Endothelial cell of umbilical vein (primary cell): ENCODE measurements around the gene HES7. TPM values are rescaled to one million over a fixed set of nuclear protein-coding genes. Genes with fewer than 3 reads are reported as not detected.

ENCODE experiments used
- BruUV-seq: library from RNA; stranded (reverse); fragments of 400-500 nt; replicated peaks from 2 replicates; lab custom pipeline; 2021; lab: Mats Ljungman, UMichigan
- CTCF ChIA-PET: fragments of 300-600, 350-600 bp; sonication (Branson Sonifier 250); formaldehyde crosslinking; loops from one replicate; lab custom pipeline; 2021; ENCODE audit warnings: antibody characterized with exemption, inconsistent platforms; lab: Charles Lee
- POLR2A ChIA-PET: fragments of 300-600, 350-600 bp; sonication (Branson Sonifier 250); formaldehyde crosslinking; loops from one replicate; lab custom pipeline; 2021; ENCODE audit warnings: antibody characterized with exemption, inconsistent platforms; lab: Charles Lee
- DNase-seq: peaks from one replicate; pipeline ENCODE4 v3.0.0-alpha.2; 2011; ENCODE audit warnings: low read depth, low spot score
- FAIRE-seq: peaks from 2 replicates; lab custom pipeline; 2011; peaks lifted over from hg19 to GRCh38; lab: Jason Lieb, UNC
- H2AFZ ChIP-seq: 2 replicates; pipeline ENCODE4 v1.6.0; 2012; ENCODE audit warnings: low read depth, low read length, control low read depth, inconsistent platforms
- H3K27ac ChIP-seq: 2 replicates; pipeline ENCODE4 v1.5.1; 2011; ENCODE audit warnings: low read depth, mild to moderate bottlenecking, control low read depth, low read length, moderate library complexity; ENCODE audit not compliant: insufficient read depth
- H3K27me3 ChIP-seq, 2 experiments: 2 replicates each; pipeline versions ENCODE4 v1.6.0 to v1.6.1; 2011; ENCODE audit warnings: low read length in 2 of 2, mixed read lengths in 1 of 2; ENCODE audit not compliant: control insufficient read depth in 2 of 2, insufficient read depth in 2 of 2
- H3K36me3 ChIP-seq, 2 experiments: 2 replicates in 1 of 2; 3 replicates in 1 of 2; pipeline ENCODE4 v1.5.1; 2011; ENCODE audit warnings: low read length in 2 of 2, mild to moderate bottlenecking in 1 of 2, moderate library complexity in 1 of 2; ENCODE audit not compliant: control insufficient read depth in 2 of 2, insufficient read depth in 2 of 2; ENCODE audit errors: extremely low read depth in 1 of 2
- H3K4me1 ChIP-seq: 3 replicates; pipeline ENCODE4 v1.5.1; 2011; ENCODE audit warnings: mild to moderate bottlenecking, low read length; ENCODE audit not compliant: control insufficient read depth, insufficient read depth; ENCODE audit errors: extremely low read depth
- H3K4me2 ChIP-seq: 2 replicates; pipeline ENCODE4 v1.6.1; 2011; ENCODE audit warnings: low read length, control low read depth, mixed read lengths; ENCODE audit not compliant: insufficient read depth
- H3K4me3 ChIP-seq, 3 experiments: fragments of 200-600 bp in 1 of 3; sonication (generic), shearing (Covaris generic) in 1 of 3; replicated peaks in 1 of 3; 2 replicates each; pipeline ENCODE4 v1.5.1; 2011 to 2016; ENCODE audit warnings: control low read depth in 3 of 3, low read length in 3 of 3, mild to moderate bottlenecking in 2 of 3, inconsistent platforms in 1 of 3, low read depth in 1 of 3, moderate library complexity in 1 of 3; ENCODE audit not compliant: insufficient read depth in 1 of 3
- H3K79me2 ChIP-seq: 2 replicates; pipeline ENCODE4 v1.6.0; 2012; ENCODE audit warnings: low read length, inconsistent platforms; ENCODE audit not compliant: control insufficient read depth, insufficient read depth
- H3K9ac ChIP-seq: replicated peaks from 2 replicates; pipeline ENCODE3; 2011; ENCODE audit warnings: low read length, control low read depth; ENCODE audit not compliant: insufficient read depth; ENCODE audit errors: extremely low read depth
- H3K9me1 ChIP-seq: replicated peaks from 3 replicates; pipeline ENCODE4 v1.6.0; 2011; ENCODE audit warnings: mild to moderate bottlenecking, low read length; ENCODE audit not compliant: control insufficient read depth, insufficient read depth; ENCODE audit errors: extremely low read depth
- H3K9me3 ChIP-seq: replicated peaks from 2 replicates; pipeline ENCODE4 v1.5.1; 2012; ENCODE audit warnings: low read length, inconsistent platforms; ENCODE audit not compliant: control insufficient read depth, insufficient read depth
- H4K20me1 ChIP-seq: replicated peaks from 2 replicates; pipeline ENCODE3; 2011; ENCODE audit warnings: mild to moderate bottlenecking, low read length; ENCODE audit not compliant: control insufficient read depth, insufficient read depth; ENCODE audit errors: extremely low read depth
- EZH2 ChIP-seq: IDR thresholded peaks from 2 replicates; pipeline ENCODE4 v1.6.1; 2012; ENCODE audit warnings: borderline replicate concordance, low read depth, mild to moderate bottlenecking, moderate library complexity, low read length, inconsistent platforms; ENCODE audit not compliant: severe bottlenecking
- FOS ChIP-seq: IDR thresholded peaks from 2 replicates; pipeline ENCODE4 v1.6.1; 2011; ENCODE audit warnings: mild to moderate bottlenecking, low read length, moderate library complexity, borderline replicate concordance; ENCODE audit not compliant: insufficient read depth
- GATA2 ChIP-seq: IDR thresholded peaks from 2 replicates; pipeline ENCODE4 v1.7.0; 2011; ENCODE audit warnings: low read depth, mild to moderate bottlenecking, moderate library complexity, mixed read lengths, low read length; ENCODE audit not compliant: insufficient read length, insufficient read depth
- JUN ChIP-seq: IDR thresholded peaks from 2 replicates; pipeline ENCODE4 v1.6.1; 2011; ENCODE audit warnings: borderline replicate concordance, low read depth; ENCODE audit not compliant: insufficient read length, insufficient read depth
- MAX ChIP-seq: IDR thresholded peaks from 2 replicates; pipeline ENCODE4 v1.6.1; 2011; ENCODE audit not compliant: insufficient read depth, insufficient read length
- MYC ChIP-seq: IDR thresholded peaks from one replicate; pipeline ENCODE4 v1.6.1; 2011; ENCODE audit warnings: mild to moderate bottlenecking, low read depth, low read length
- POLR2A ChIP-seq: IDR thresholded peaks from 2 replicates; pipeline ENCODE4 v1.6.1; 2012; ENCODE audit warnings: low read depth, mild to moderate bottlenecking, control low read depth, low read length
- POLR2AphosphoS5 ChIP-seq: IDR thresholded peaks from 2 replicates; pipeline ENCODE4 v1.6.1; 2012; ENCODE audit warnings: low read depth, mild to moderate bottlenecking, control low read depth, low read length, moderate library complexity; ENCODE audit not compliant: insufficient read depth
- dilution Hi-C: fragments of 300-500 bp; cut with MboI; formaldehyde crosslinking; loops from one replicate; pipeline ENCODE4 v1.15.0; 2019; ENCODE audit warnings: low sequenced_read_pairs; ENCODE audit not compliant: extremely low pct_ligation_motif_present
- intact Hi-C: fragments of 100-400 bp; cut with micrococcal nuclease; formaldehyde crosslinking; loops from one replicate; pipeline ENCODE4 v1.10.0; 2022
- polyA plus RNA-seq, 4 experiments: library from polyadenylated mRNA; depleted of rRNA in 3 of 4; stranded (reverse) in 3 of 4; unstranded in 1 of 4; fragments of >200 nt; gene quantifications; 2 replicates each; pipeline versions ENCODE4 v1.2.1 to v1.2.3, GENCODE V29; 2011 to 2012; ENCODE audit warnings: missing spikeins in 1 of 4
- total RNA-seq: library from RNA; stranded (reverse); gene quantifications from 2 replicates; pipeline ENCODE4 v1.2.3, GENCODE V29; 2021
- TF ChIP-seq, protein P1 (sequence below), 2 donors: IDR thresholded peaks; 1 replicate in 1 of 2; 2 replicates in 1 of 2; pipeline ENCODE4 v1.5.1; 2011; ENCODE audit warnings: low read length in 2 of 2, mild to moderate bottlenecking in 2 of 2, moderate library complexity in 2 of 2, control low read depth in 1 of 2, inconsistent platforms in 1 of 2, low read depth in 1 of 2; ENCODE audit not compliant: insufficient read depth in 1 of 2; ENCODE audit errors: extremely low read depth in 1 of 2

The HES7 gene
- total and polyA plus RNA-seq, 2 donors (not counting 3 experiments of a cell fraction or from before 2014, with no cell fraction given), result 0.19 to 0.51 TPM

DNA sequence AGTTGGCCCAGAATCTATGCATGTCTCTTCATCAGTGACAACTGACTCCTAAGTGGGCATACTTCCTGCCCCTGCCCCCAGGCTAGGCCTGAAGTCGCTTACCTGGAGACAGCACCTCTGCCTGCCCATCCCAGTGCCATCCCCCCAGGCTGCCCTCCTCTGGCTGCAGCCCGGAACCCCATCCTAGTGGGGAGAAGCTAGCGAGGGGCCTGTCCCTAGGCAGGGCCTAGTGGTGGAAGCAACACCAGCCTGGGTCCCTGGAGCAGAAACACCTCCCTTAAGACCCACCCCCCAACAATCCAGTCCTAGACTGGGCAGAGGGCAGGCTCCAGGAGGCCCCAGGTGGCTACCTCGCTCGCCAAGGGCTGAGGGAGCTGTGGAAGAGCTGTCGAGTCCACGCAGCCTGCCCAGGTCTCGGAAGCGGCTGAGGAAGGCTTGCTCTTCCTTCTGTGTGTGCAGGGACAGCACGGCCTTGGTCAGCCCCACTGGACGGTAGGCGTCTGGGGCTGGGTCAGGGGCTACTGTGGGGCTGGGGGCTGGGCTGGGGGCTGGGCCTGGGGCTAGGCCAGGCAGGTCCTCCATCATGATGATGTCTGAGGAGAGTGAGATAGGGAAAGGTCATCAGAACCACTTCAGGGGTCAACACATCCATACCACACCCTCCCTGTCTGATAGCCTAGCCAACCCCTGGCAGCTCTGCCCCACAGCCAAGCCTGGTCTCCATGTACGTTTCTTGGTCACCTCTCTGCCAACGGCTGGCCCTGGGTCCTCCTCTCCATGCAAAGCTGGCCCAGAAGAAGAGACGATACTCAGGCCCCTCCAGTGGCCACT lies 20.7 kb upstream of the HES7 start:
- Histone ChIP-seq H3K9me3 (no peaks in the 10 kb centered on the region), H3K4me1 (peaks cover under 1% of the 10 kb centered on the region), H3K79me2 (no peaks in the 10 kb centered on the region), H3K9ac (no peak overlapping the region), H3K27me3 (no peaks in the 10 kb centered on the region), H3K36me3 (peaks cover 2 to 73% of the 10 kb centered on the region in 2 experiments), H3K4me2 (no peak overlapping the region), H3K4me3 (no peak overlapping the region), H3K27ac (no peak overlapping the region), H4K20me1 (no peaks in the 10 kb centered on the region), H3K9me1 (no peaks in the 10 kb centered on the region), H2AFZ (no peak overlapping the region)
- ChIA-PET POLR2A (interaction anchor here (1.2 kb wide), 1 partner anchor 8 kb away, joined by 4 read pairs; the partner anchor contains the start of gene PER1), CTCF (interaction anchor here (0.9 kb wide), 1 partner anchor 20 kb away, joined by 3 read pairs; the partner anchor contains the start of gene HES7)
- FAIRE-seq, result no peak
- TF ChIP-seq JUN (no peak), MAX (no peak), GATA2 (no peak), FOS (no peak), POLR2A (no peak), EZH2 (no peak), MYC (no peak), POLR2AphosphoS5 (no peak)
- TF ChIP-seq, protein P1, sequence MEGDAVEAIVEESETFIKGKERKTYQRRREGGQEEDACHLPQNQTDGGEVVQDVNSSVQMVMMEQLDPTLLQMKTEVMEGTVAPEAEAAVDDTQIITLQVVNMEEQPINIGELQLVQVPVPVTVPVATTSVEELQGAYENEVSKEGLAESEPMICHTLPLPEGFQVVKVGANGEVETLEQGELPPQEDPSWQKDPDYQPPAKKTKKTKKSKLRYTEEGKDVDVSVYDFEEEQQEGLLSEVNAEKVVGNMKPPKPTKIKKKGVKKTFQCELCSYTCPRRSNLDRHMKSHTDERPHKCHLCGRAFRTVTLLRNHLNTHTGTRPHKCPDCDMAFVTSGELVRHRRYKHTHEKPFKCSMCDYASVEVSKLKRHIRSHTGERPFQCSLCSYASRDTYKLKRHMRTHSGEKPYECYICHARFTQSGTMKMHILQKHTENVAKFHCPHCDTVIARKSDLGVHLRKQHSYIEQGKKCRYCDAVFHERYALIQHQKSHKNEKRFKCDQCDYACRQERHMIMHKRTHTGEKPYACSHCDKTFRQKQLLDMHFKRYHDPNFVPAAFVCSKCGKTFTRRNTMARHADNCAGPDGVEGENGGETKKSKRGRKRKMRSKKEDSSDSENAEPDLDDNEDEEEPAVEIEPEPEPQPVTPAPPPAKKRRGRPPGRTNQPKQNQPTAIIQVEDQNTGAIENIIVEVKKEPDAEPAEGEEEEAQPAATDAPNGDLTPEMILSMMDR (IDR thresholded peaks at IDR 0.05; ENCODE audit: extremely low read depth in 1 of 2, insufficient read depth in 1 of 2, low read depth in 1 of 2, low read length in 2 of 2), result no peak
- intact Hi-C loops, result no loop called here
- no peak for DNase-seq
- no TSS peak for BruUV-seq
- dilution Hi-C loops, result no loop called here
